Mesodermal cell (in vitro differentiated cells): ENCODE results near the gene HEXD.
"Not testable (repeated sequence)": the region's sequence is repeated elsewhere in the genome, so short reads cannot be mapped to it uniquely, and the experiment has no call there.

Experiments
- H3K27ac ChIP-seq: 2 replicates; pipeline ENCODE4 v1.7.0; 2013; ENCODE audit warnings: mild to moderate bottlenecking, low read depth, low read length, moderate library complexity; ENCODE audit not compliant: severe bottlenecking
- H3K36me3 ChIP-seq: 2 replicates; pipeline ENCODE4 v1.7.1; 2013; ENCODE audit warnings: mild to moderate bottlenecking, low read length, moderate library complexity; ENCODE audit not compliant: control insufficient read depth, insufficient read depth
- H3K4me1 ChIP-seq: one replicate; pipeline ENCODE4 v1.7.1; 2013; ENCODE audit warnings: mild to moderate bottlenecking, low read length; ENCODE audit not compliant: insufficient read depth, control insufficient read depth, poor library complexity, severe bottlenecking
- H3K4me3 ChIP-seq: 2 replicates; pipeline ENCODE4 v1.7.0; 2013; ENCODE audit warnings: low read length, control low read depth, mild to moderate bottlenecking; ENCODE audit not compliant: insufficient read depth, poor library complexity, severe bottlenecking; ENCODE audit errors: extremely low read depth
- H3K9me3 ChIP-seq: 2 replicates; pipeline ENCODE4 v1.7.1; 2013; ENCODE audit warnings: mild to moderate bottlenecking, low read length, moderate library complexity; ENCODE audit not compliant: control insufficient read depth
- WGBS, 2 experiments: methylation state at CpG; one replicate each; pipeline ENCODE4 v1.1.5; 2013; ENCODE audit warnings: missing lambda C conversion rate in 2 of 2; ENCODE audit not compliant: insufficient coverage in 2 of 2; 5-methylcytosine and 5-hydroxymethylcytosine counted together

HEXD gene

DNA sequence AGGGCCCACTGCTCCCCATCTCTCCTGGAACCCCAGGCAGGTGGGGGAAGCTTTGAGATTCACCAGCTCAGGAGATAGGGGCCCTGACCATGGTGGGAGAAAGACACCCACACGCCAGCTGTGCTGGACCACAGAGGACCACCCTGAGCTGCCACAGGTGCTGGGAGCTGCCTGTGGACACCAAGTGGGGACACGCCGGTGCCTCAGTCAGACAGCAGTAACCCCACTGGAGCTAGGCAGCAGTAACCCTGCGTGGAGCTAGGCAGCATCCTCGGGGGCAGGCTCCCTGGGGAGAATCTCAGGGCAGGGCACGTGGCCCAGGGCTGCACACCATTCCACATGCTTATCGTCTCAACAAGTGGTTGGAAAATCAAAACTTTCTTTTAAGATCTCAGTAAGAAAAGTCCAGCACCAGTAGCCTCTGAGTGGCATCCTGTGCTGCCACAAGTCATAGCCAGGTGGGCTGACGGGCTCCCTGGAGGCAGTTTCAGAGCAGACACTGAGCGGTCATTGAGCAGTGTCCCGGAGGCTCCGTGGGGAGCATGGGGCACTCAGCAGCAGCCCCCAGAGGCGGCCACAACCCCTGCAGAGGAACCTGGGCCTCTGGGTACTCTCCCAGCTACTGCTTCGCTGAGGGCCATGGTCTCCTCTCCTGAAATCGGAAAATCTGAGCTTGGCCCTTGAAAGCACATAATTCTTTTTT is 8.0 kb upstream of the HEXD start:
- WGBS, 2 experiments, result 87 to 93% methylated on average over 10 to 12 of the region's 14 CpGs
- no peak overlapping the region for H3K27ac ChIP-seq

GRCh38 chr17:82411396-82412053 is 6.6 kb upstream of the HEXD start:
- H3K36me3 ChIP-seq, result peaks cover 5% of the 10 kb centered on the region
- no peaks in the 10 kb centered on the region for H3K4me1 ChIP-seq
- no peak overlapping the region for H3K4me3 ChIP-seq
- no peaks in the 10 kb centered on the region for H3K9me3 ChIP-seq
- H3K27ac ChIP-seq, result no peak overlapping the region
- 92 to 95% methylated on average over 23 of the region's 24 CpGs for WGBS, 2 experiments

More for the DNA sequence above, 8.0 kb upstream of the HEXD start:
- Histone ChIP-seq H3K4me3 (no peak overlapping the region), H3K9me3 (no peaks in the 10 kb centered on the region), H3K36me3 (peaks cover 11% of the 10 kb centered on the region), H3K4me1 (no peaks in the 10 kb centered on the region)

DNA sequence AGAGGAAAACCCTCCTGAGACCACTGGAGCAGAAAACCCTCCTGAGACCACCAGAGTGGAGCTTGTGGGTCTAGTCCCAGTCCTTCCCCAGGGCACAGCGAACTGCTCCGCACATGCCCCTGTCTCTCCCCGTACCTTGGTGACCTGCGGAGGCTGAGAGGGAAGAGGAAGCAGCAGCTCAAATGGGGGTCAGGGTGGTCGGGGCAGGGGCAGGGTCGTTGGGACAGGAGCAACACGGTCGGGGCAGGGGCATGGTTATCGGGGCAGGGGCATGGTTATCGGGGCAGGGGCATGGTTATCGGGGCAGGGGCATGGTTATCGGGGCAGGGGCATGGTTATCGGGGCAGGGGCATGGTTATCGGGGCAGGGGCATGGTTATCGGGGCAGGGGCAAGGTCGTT is 6.1 kb upstream of the HEXD start:
- 99 to 100% methylated on average over 4 to 9 of the region's 16 CpGs for WGBS, 2 experiments
- H3K36me3 ChIP-seq, H3K27ac ChIP-seq, H3K4me3 ChIP-seq, H3K4me1 ChIP-seq, H3K9me3 ChIP-seq: not testable (repeated sequence)

GRCh38 chr17:82412535-82413520 is 5.3 kb upstream of the HEXD start:
- Histone ChIP-seq H3K36me3 (peaks cover 5% of the 10 kb centered on the region), H3K4me3 (no peak overlapping the region), H3K9me3 (no peaks in the 10 kb centered on the region), H3K27ac (no peak overlapping the region), H3K4me1 (no peaks in the 10 kb centered on the region)
- 94% methylated on average over 20 to 22 of the region's 29 CpGs for WGBS, 2 experiments

DNA sequence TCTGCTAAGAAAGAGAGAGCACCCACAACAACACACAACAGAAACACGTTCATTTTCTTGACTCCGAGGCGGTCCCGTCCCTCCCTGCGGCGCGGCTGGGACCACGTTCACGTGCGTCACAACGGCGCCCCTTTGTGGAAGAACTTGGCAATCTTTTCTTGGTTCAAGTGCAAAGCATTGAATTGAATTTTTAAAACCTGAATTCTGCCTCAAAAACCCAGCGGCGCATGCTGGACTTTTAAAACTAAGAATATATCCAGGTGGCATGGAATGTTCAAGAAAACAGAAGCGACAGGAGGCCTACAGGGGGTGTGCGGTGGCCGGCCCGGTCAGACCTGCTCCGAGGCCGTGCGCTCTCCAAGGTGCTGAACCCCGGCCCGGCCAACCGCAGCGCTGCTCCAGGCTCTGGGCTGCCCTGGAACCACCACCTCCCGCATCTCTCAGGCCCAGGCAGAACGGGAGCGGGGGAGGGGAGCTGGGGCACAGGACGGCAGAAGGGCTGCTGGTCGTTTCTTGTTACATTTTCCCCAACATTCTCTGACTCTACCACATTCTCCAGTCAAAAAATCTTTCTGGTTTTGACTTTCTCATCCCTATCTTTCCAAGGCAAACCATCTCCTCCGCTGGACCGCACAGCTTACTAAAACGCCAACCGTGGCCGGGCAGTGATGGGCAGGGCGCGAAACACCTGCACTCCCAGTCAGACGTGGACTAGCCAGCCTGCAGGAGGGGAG is 3.4 kb upstream of the HEXD start:
- peaks cover 5% of the 10 kb centered on the region for H3K36me3 ChIP-seq
- H3K9me3 ChIP-seq, result no peaks in the 10 kb centered on the region
- H3K27ac ChIP-seq, result no peak overlapping the region
- no peak overlapping the region for H3K4me3 ChIP-seq
- no peaks in the 10 kb centered on the region for H3K4me1 ChIP-seq
- WGBS, 2 experiments, result 28 to 30% methylated on average over 22 to 25 of the region's 38 CpGs

- WGBS, 2 experiments, result 93 to 94% methylated on average over 20 to 26 of the region's 26 CpGs
- Histone ChIP-seq H3K9me3 (no peaks in the 10 kb centered on the region), H3K4me3 (no peak overlapping the region), H3K27ac (no peak overlapping the region), H3K36me3 (peaks cover 6% of the 10 kb centered on the region), H3K4me1 (no peaks in the 10 kb centered on the region)
These were observed 2.8 kb upstream of the HEXD start for GRCh38 chr17:82415336-82415735.

DNA sequence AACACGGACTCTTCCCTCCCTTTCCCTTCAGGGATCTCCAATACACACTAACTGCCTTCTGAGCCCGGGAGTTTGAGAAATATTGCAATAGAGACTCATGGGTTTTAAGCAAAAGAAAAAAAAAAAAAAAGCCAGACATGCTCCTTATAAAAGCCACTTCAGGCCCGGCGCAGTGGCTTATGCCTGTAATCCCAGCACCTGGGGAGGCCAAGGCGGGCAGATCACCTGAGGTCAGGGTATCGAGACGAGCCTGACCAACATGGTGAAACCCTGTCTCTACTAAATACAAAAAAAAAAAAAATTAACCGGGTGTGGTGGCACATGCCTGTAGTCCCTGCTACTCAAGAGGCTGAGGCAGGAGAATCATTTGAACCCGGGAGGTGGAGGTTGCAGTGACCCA is 2.4 kb upstream of the HEXD start:
- Histone ChIP-seq H3K27ac (no peak overlapping the region), H3K36me3 (peaks cover 10% of the 10 kb centered on the region), H3K4me3 (no peak overlapping the region), H3K9me3 (no peaks in the 10 kb centered on the region), H3K4me1 (no peaks in the 10 kb centered on the region)
- WGBS, 2 experiments, result 43 to 100% methylated on average over 1 of the region's 9 CpGs

DNA sequence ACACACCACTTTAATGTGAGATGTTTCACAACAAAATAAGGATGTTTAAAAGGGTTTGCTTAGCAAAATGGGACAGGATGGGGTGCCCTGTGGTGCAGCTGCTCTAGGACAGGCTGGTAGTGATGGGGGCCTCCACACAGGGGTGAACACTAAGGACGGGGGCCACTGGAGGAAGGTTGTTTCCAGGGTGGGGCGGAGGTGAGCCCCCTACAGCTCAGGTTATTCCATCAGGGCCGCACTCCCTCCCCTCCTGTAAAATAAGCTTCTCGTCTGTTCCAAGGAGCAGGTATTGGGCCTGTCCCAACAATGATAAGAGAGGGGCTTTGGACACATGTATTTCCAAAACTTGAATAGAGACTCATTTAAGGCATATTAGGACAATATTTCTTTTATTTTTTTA is 1.9 kb upstream of the HEXD start:
- 100% methylated on average over 1 of the region's 4 CpGs; no CpG with 5 or more reads in 1 of the 2 experiments for WGBS, 2 experiments
- no peaks in the 10 kb centered on the region for H3K4me1 ChIP-seq
- H3K36me3 ChIP-seq, result peaks cover 15% of the 10 kb centered on the region
- H3K27ac ChIP-seq, result no peak overlapping the region
- H3K4me3 ChIP-seq, result no peak overlapping the region
- no peaks in the 10 kb centered on the region for H3K9me3 ChIP-seq

DNA sequence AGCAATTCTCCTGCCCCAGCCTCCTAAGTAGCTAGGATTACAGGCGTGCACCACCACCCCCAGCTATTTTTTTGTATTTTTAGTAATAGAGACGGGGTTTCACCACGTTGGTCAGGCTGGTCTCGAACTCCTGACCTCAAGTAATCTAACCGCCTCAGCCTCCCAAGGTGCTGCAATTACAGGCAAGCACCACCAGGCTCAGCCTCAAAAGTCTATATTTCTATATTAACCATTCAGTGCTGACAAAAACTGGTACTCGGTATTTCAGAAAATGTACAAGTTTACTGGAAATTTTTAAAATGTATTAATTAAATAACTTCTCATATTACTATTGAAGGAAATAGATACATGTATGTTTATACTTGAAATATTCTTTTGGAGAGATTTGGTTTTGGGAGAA is 1.4 kb upstream of the HEXD start:
- Histone ChIP-seq H3K27ac (no peak overlapping the region), H3K36me3 (peaks cover 15% of the 10 kb centered on the region), H3K4me1 (no peaks in the 10 kb centered on the region), H3K4me3 (no peak overlapping the region), H3K9me3 (no peaks in the 10 kb centered on the region)
- WGBS, 2 experiments, result 80% methylated on average over 1 of the region's 6 CpGs; no CpG with 5 or more reads in 1 of the 2 experiments

DNA sequence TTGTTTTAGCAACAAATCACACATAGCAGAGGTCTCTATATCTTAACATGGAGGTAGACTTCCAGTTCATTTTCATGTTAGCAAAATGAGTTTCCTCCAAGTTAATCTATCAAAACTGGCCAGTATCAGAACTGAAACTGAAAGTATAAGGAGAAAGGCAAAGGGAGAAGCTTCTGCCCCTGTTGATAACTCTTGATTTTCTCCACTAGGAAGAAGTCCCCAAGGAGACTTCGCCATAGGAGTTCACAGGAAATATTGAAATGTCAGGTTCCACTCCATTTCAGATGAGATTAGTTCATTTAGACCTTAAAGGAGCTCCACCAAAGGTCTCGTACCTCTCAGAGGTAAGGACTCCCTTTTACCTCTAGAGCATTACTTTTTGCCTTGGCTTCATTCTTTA is 1.4 kb downstream of the HEXD start:
- Histone ChIP-seq H3K36me3 (peaks cover 12% of the 10 kb centered on the region), H3K9me3 (peaks cover 3% of the 10 kb centered on the region), H3K27ac (no peak overlapping the region), H3K4me1 (no peaks in the 10 kb centered on the region), H3K4me3 (no peak overlapping the region)
- WGBS, 2 experiments, result 83 to 94% methylated on average over 1 to 2 of the region's 2 CpGs
